B cell (primary cell): Measurements from ENCODE around the gene UTRN. TPM values are rescaled to one million over a fixed set of nuclear protein-coding genes. Genes with fewer than 3 reads are reported as not detected.

ENCODE experiments used
- ATAC-seq: fragments of 200-7000 bp; cut with Tn5 transposase; one replicate; pipeline ENCODE4 v1.10.0; 2021; ENCODE audit warnings: low read depth, mild to moderate bottlenecking, moderate number of reproducible peaks, moderate library complexity
- CTCF ChIA-PET: fragments of 350-600 bp; sonication (Branson Sonifier 250); formaldehyde crosslinking; loops from one replicate; lab custom pipeline; 2021; ENCODE audit warnings: antibody characterized with exemption, inconsistent platforms; lab: Charles Lee
- POLR2A ChIA-PET: fragments of 350-600 bp; sonication (Branson Sonifier 250); formaldehyde crosslinking; loops from one replicate; lab custom pipeline; 2021; ENCODE audit warnings: antibody characterized with exemption; lab: Charles Lee
- DNase-seq: peaks from one replicate; pipeline ENCODE4 v3.0.0; 2013
- H2AFZ ChIP-seq: 2 replicates; pipeline ENCODE4 v1.6.1; 2012; ENCODE audit warnings: mild to moderate bottlenecking, low read depth, low read length; ENCODE audit not compliant: insufficient read depth, poor library complexity, severe bottlenecking
- H3K27ac ChIP-seq, 2 donors: 1 replicate in 1 of 2; 2 replicates in 1 of 2; pipeline ENCODE4 v1.5.1; 2012 to 2013; ENCODE audit warnings: low read length in 2 of 2, mild to moderate bottlenecking in 2 of 2, moderate library complexity in 1 of 2
- H3K27me3 ChIP-seq, 4 experiments: fragments of 200-600 bp in 1 of 4; sonication (generic) in 1 of 4; replicated peaks in 1 of 4; 1 replicate in 2 of 4; 2 replicates in 2 of 4; pipeline versions ENCODE4 v1.6.1 to v1.7.0; 2013 to 2016; ENCODE audit warnings: low read length in 3 of 4, mild to moderate bottlenecking in 2 of 4, mixed read lengths in 1 of 4, moderate library complexity in 1 of 4; ENCODE audit not compliant: insufficient read depth in 4 of 4, control insufficient read depth in 3 of 4; ENCODE audit errors: control extremely low read depth in 1 of 4
- H3K36me3 ChIP-seq, 2 experiments: replicated peaks in 1 of 2; 1 replicate in 1 of 2; 2 replicates in 1 of 2; pipeline versions ENCODE4 v1.6.1 to v1.7.1; 2013; ENCODE audit warnings: low read length in 1 of 2; ENCODE audit not compliant: insufficient read depth in 2 of 2, control insufficient read depth in 1 of 2; ENCODE audit errors: control extremely low read depth in 1 of 2, extremely low read depth in 1 of 2
- H3K4me1 ChIP-seq, 2 donors: fragments of 200-600 bp in 1 of 2; sonication (generic) in 1 of 2; 1 replicate in 1 of 2; 2 replicates in 1 of 2; pipeline versions ENCODE4 v1.5.1 to v1.6.1; 2013 to 2017; ENCODE audit warnings: low read length in 2 of 2; ENCODE audit not compliant: control insufficient read depth in 2 of 2, insufficient read depth in 2 of 2
- H3K4me2 ChIP-seq: replicated peaks from 2 replicates; pipeline ENCODE3; 2012; ENCODE audit warnings: mild to moderate bottlenecking, low read depth, low read length; ENCODE audit not compliant: poor library complexity, severe bottlenecking
- H3K4me3 ChIP-seq, 5 experiments: fragments of 200-600 bp in 1 of 5; sonication (generic) in 1 of 5; 1 replicate in 3 of 5; 2 replicates in 2 of 5; pipeline versions ENCODE4 v1.5.1 to v1.7.0; 2011 to 2016; ENCODE audit warnings: low read length in 4 of 5, mild to moderate bottlenecking in 4 of 5, low read depth in 2 of 5, control low read depth in 1 of 5, moderate library complexity in 1 of 5; ENCODE audit not compliant: insufficient read depth in 1 of 5; ENCODE audit errors: control extremely low read depth in 1 of 5, extremely low read depth in 1 of 5
- H3K79me2 ChIP-seq: fragments of 200-600 bp; sonication (generic); one replicate; pipeline ENCODE4 v1.6.0; 2016; ENCODE audit warnings: low read length; ENCODE audit not compliant: control insufficient read depth, insufficient read depth
- H3K9ac ChIP-seq: fragments of 200-600 bp; sonication (generic); 2 replicates; pipeline ENCODE4 v1.6.1; 2017; ENCODE audit warnings: mild to moderate bottlenecking, low read length, moderate library complexity
- H3K9me3 ChIP-seq, 3 donors: one replicate each; pipeline versions ENCODE4 v1.6.1 to v1.7.1; 2013; ENCODE audit warnings: low read length in 2 of 3; ENCODE audit not compliant: control insufficient read depth in 2 of 3, insufficient read depth in 1 of 3; ENCODE audit errors: control extremely low read depth in 1 of 3
- H4K20me1 ChIP-seq: 2 replicates; pipeline ENCODE4 v1.6.0; 2012; ENCODE audit warnings: mild to moderate bottlenecking, low read length; ENCODE audit not compliant: insufficient read depth, control insufficient read depth, poor library complexity, severe bottlenecking
- H3K27ac Mint-ChIP-seq: one replicate; pipeline ENCODE4 v1.8.0; 2021; ENCODE audit warnings: mixed read lengths
- H3K27me3 Mint-ChIP-seq: one replicate; pipeline ENCODE4 v1.8.0; 2021; ENCODE audit warnings: mixed read lengths
- H3K4me1 Mint-ChIP-seq: one replicate; pipeline ENCODE4 v1.8.0; 2021; ENCODE audit warnings: mixed read lengths
- H3K4me3 Mint-ChIP-seq: one replicate; pipeline ENCODE4 v1.8.0; 2021; ENCODE audit warnings: mixed read lengths
- H3K9me3 Mint-ChIP-seq: one replicate; pipeline ENCODE4 v1.8.0; 2022; ENCODE audit warnings: mixed read lengths; ENCODE audit not compliant: insufficient read depth
- EZH2 ChIP-seq: IDR thresholded peaks from 2 replicates; pipeline ENCODE4 v1.6.1; 2012; ENCODE audit warnings: borderline replicate concordance, low read depth, mild to moderate bottlenecking, moderate library complexity, low read length; ENCODE audit not compliant: insufficient read depth, poor library complexity, severe bottlenecking
- WGBS: methylation state at CpG from one replicate; pipeline ENCODE4 v1.1.5; 2013; ENCODE audit warnings: missing lambda C conversion rate; ENCODE audit not compliant: insufficient coverage; 5-methylcytosine and 5-hydroxymethylcytosine counted together
- intact Hi-C: fragments of 100-400 bp; cut with micrococcal nuclease; formaldehyde crosslinking; loops from one replicate; pipeline ENCODE4 v1.10.0; 2022
- polyA plus RNA-seq: library from polyadenylated mRNA; depleted of rRNA; stranded (reverse); fragments of >200 nt; gene quantifications from 2 replicates; pipeline ENCODE4 v1.2.3, GENCODE V29; 2012
- total RNA-seq, 2 donors: library from RNA; stranded (reverse); fragments of 120-200 nt in 1 of 2; gene quantifications; 1 replicate in 1 of 2; 2 replicates in 1 of 2; pipeline versions ENCODE4 v1.2.3 to v1.2.4, GENCODE V29; 2013 to 2022
- TF ChIP-seq, protein P1 (sequence below): fragments of 200-600 bp; IDR thresholded peaks from one replicate; pipeline ENCODE4 v1.8.0; 2022; ENCODE audit warnings: antibody characterized with exemption, mild to moderate bottlenecking

The UTRN gene
- total and polyA plus RNA-seq, 2 donors (not counting 1 experiment from before 2014, with no cell fraction given), result 40.0 to 224 TPM

- TF ChIP-seq, protein P1, sequence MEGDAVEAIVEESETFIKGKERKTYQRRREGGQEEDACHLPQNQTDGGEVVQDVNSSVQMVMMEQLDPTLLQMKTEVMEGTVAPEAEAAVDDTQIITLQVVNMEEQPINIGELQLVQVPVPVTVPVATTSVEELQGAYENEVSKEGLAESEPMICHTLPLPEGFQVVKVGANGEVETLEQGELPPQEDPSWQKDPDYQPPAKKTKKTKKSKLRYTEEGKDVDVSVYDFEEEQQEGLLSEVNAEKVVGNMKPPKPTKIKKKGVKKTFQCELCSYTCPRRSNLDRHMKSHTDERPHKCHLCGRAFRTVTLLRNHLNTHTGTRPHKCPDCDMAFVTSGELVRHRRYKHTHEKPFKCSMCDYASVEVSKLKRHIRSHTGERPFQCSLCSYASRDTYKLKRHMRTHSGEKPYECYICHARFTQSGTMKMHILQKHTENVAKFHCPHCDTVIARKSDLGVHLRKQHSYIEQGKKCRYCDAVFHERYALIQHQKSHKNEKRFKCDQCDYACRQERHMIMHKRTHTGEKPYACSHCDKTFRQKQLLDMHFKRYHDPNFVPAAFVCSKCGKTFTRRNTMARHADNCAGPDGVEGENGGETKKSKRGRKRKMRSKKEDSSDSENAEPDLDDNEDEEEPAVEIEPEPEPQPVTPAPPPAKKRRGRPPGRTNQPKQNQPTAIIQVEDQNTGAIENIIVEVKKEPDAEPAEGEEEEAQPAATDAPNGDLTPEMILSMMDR, result no peak
- no peak for TF ChIP-seq EZH2
- peaks cover 18% of the 10 kb centered on the region for H3K4me1 Mint-ChIP-seq
- intact Hi-C loops, result no loop called here
Observed at GRCh38 chr6:144325232-144325631, 40.1 kb downstream of the UTRN start.

DNA sequence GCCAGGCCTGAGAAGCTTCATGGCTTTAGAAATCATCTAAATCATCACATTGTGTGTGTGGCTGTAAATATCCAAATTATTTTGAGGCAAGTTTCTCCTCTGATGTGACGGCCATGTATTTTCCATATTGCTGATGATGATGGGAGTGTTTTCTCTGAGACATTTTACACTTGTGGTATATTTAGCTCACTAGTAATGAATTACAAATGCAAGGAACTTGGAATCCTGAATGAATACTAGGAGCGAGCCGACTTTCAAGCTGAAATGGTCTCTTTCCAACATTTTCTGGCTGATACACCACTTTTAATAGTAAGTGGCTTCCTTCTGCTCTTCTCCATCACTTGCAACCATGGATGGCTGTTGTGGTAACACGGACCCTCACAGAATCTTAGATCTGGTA is 41.3 kb downstream of the UTRN start:
- no peak overlapping the region for H3K4me3 Mint-ChIP-seq
- no peaks in the 10 kb centered on the region for H3K9me3 ChIP-seq
- no peaks in the 10 kb centered on the region for H3K27me3 ChIP-seq
- DNase-seq, result no peak
- ATAC-seq, result no peak
- ChIA-PET CTCF (no interaction called here), POLR2A (no interaction called here)
- no peak overlapping the region for H2AFZ ChIP-seq
- no peaks in the 10 kb centered on the region for H3K36me3 ChIP-seq
- peaks cover 0 to 4% of the 10 kb centered on the region in 2 donors for H3K4me1 ChIP-seq
- no peaks in the 10 kb centered on the region for H3K79me2 ChIP-seq
- H4K20me1 ChIP-seq, result no peaks in the 10 kb centered on the region
- no peak overlapping the region for H3K27ac Mint-ChIP-seq
- H3K4me3 ChIP-seq, result no peak overlapping the region
- intact Hi-C loops, result no loop called here
- no peak overlapping the region for H3K27ac ChIP-seq
- TF ChIP-seq, protein P1, result no peak
- no peak for TF ChIP-seq EZH2
- no CpG with 5 or more reads among the region's 4 CpGs for WGBS
- H3K27me3 Mint-ChIP-seq, result no peaks in the 10 kb centered on the region
- no peak overlapping the region for H3K4me2 ChIP-seq
- no peak overlapping the region for H3K9ac ChIP-seq
- no peaks in the 10 kb centered on the region for H3K9me3 Mint-ChIP-seq
- H3K4me1 Mint-ChIP-seq, result peaks cover 17% of the 10 kb centered on the region

More at GRCh38 chr6:144325232-144325631, 40.1 kb downstream of the UTRN start:
- Histone ChIP-seq H2AFZ (no peak overlapping the region), H4K20me1 (no peaks in the 10 kb centered on the region), H3K4me3 (no peak overlapping the region), H3K9ac (no peak overlapping the region), H3K9me3 (no peaks in the 10 kb centered on the region), H3K27ac (no peak overlapping the region), H3K79me2 (no peaks in the 10 kb centered on the region), H3K36me3 (no peaks in the 10 kb centered on the region), H3K27me3 (no peaks in the 10 kb centered on the region), H3K4me2 (no peak overlapping the region), H3K4me1 (peaks cover 0 to 4% of the 10 kb centered on the region in 2 donors)
- Mint-ChIP-seq H3K9me3 (no peaks in the 10 kb centered on the region), H3K4me3 (no peak overlapping the region), H3K27me3 (no peaks in the 10 kb centered on the region), H3K27ac (no peak overlapping the region)
- ATAC-seq (no peak), DNase-seq (no peak)
- WGBS, result 100% methylated on average over 1 of the region's 1 CpG
- ChIA-PET POLR2A (interaction anchor here (0.6 kb wide), 1 partner anchor 25 kb away, joined by 3 read pairs; no protein-coding TSS in a partner anchor), CTCF (no interaction called here)
